BLaER1 (cell line): ENCODE results near the gene CDK6.

Experiments
- H3K27ac ChIP-seq: shearing (Covaris generic); formaldehyde crosslinking; 2 replicates; pipeline ENCODE4 v1.8.1; 2022
- H3K27me3 ChIP-seq: shearing (Covaris generic); formaldehyde crosslinking; 2 replicates; pipeline ENCODE4 v1.8.1; 2022
- H3K36me3 ChIP-seq: shearing (Covaris generic); formaldehyde crosslinking; 2 replicates; pipeline ENCODE4 v1.8.1; 2022
- H3K4me1 ChIP-seq: shearing (Covaris generic); formaldehyde crosslinking; 2 replicates; pipeline ENCODE4 v1.8.1; 2022
- H3K4me2 ChIP-seq: shearing (Covaris generic); formaldehyde crosslinking; 2 replicates; pipeline ENCODE4 v1.8.1; 2022
- H3K4me3 ChIP-seq: shearing (Covaris generic); formaldehyde crosslinking; 2 replicates; pipeline ENCODE4 v1.8.1; 2022
- H3K9ac ChIP-seq: shearing (Covaris generic); formaldehyde crosslinking; 2 replicates; pipeline ENCODE4 v1.8.1; 2022
- H3K9me3 ChIP-seq: shearing (Covaris generic); formaldehyde crosslinking; 2 replicates; pipeline ENCODE4 v1.8.1; 2022
- H4K20me1 ChIP-seq: shearing (Covaris generic); formaldehyde crosslinking; 2 replicates; pipeline ENCODE4 v1.8.1; 2022
- Cebpa-rat ChIP-seq: shearing (Covaris generic); IDR thresholded peaks from 2 replicates; pipeline ENCODE4 v1.8.1; 2022

CDK6 gene

GRCh38 chr7:92584953-92585352 is 251.4 kb downstream of the CDK6 start:
- no peak overlapping the region for H3K4me3 ChIP-seq
- H3K4me2 ChIP-seq: no peak overlapping the region
- peaks cover 5% of the 10 kb centered on the region; the same call in 1 of the 2 replicates for H3K9me3 ChIP-seq
- no peaks in the 10 kb centered on the region for H3K27me3 ChIP-seq
- H3K36me3 ChIP-seq: peaks cover 38% of the 10 kb centered on the region
- no peak overlapping the region for H3K27ac ChIP-seq
- no peak for TF ChIP-seq Cebpa-rat
- H3K9ac ChIP-seq: no peak overlapping the region
- H4K20me1 ChIP-seq: peaks cover 100% of the 10 kb centered on the region
- peaks cover 31% of the 10 kb centered on the region for H3K4me1 ChIP-seq

GRCh38 chr7:92582948-92583347 is 253.4 kb downstream of the CDK6 start:
- H3K27ac ChIP-seq: no peak overlapping the region
- no peak overlapping the region for H3K4me2 ChIP-seq
- H3K4me1 ChIP-seq: peaks cover 17% of the 10 kb centered on the region
- no peak for TF ChIP-seq Cebpa-rat
- H3K9ac ChIP-seq: no peak overlapping the region
- peaks cover 56% of the 10 kb centered on the region for H3K36me3 ChIP-seq
- H4K20me1 ChIP-seq: peaks cover 100% of the 10 kb centered on the region
- H3K27me3 ChIP-seq: no peaks in the 10 kb centered on the region
- H3K9me3 ChIP-seq: peaks cover 5% of the 10 kb centered on the region; the same call in 1 of the 2 replicates
- no peak overlapping the region for H3K4me3 ChIP-seq

DNA sequence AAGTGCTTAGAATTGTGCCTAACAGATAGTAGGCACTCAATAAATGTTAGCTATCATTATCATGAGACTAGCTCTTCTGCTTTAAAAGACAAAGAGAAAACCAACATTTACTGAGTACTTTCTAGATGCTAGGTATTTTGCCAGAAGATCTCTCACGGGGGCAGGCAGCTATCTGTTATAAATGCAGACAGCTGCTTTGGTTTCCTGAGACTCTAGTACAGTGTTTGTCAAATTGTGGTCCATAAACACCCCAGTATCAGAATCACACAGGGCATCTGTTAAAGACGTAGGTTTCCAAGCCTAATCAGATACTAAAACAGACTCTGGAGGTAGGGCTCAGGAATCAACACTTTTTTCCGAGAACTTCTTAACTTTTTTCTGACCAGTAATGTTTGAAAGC is 260.1 kb downstream of the CDK6 start:
- Histone ChIP-seq H3K9ac (no peak overlapping the region), H3K27me3 (no peaks in the 10 kb centered on the region), H3K36me3 (peaks cover 86% of the 10 kb centered on the region), H3K27ac (no peak overlapping the region), H4K20me1 (peaks cover 49% of the 10 kb centered on the region), H3K9me3 (no peaks in the 10 kb centered on the region), H3K4me3 (no peak overlapping the region), H3K4me2 (no peak overlapping the region), H3K4me1 (no peaks in the 10 kb centered on the region)
- TF ChIP-seq Cebpa-rat: no peak

DNA sequence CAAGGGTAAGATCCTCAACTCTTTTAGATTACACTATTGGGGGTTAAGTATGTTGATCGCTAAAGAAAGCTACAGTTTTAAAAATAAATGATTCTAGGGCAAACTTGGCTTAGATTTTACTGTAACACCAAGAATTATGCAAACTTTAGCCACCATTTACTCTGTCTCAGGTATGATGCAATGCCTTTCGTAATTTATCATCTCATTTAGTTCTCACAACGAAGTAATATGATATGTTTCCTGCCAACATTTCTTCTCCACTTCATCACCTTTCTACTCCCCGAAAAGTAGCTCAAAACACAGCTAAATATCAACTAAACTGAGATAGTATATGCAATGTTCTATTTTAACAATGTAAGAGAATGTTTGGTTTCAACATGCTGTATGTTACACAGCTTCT is 267.2 kb downstream of the CDK6 start:
- H3K27ac ChIP-seq: no peak overlapping the region
- H3K9me3 ChIP-seq: no peaks in the 10 kb centered on the region
- H3K9ac ChIP-seq: no peak overlapping the region
- H3K27me3 ChIP-seq: no peaks in the 10 kb centered on the region
- H3K4me2 ChIP-seq: no peak overlapping the region
- H3K4me3 ChIP-seq: no peak overlapping the region
- TF ChIP-seq Cebpa-rat: no peak
- H3K36me3 ChIP-seq: peaks cover 80% of the 10 kb centered on the region
- H3K4me1 ChIP-seq: no peaks in the 10 kb centered on the region
- H4K20me1 ChIP-seq: peaks cover 26% of the 10 kb centered on the region; the same call in 1 of the 2 replicates

- Histone ChIP-seq H3K4me1 (no peaks in the 10 kb centered on the region), H3K27me3 (no peaks in the 10 kb centered on the region), H3K4me2 (no peak overlapping the region), H4K20me1 (peaks cover 25% of the 10 kb centered on the region; the same call in 1 of the 2 replicates), H3K27ac (no peak overlapping the region), H3K9me3 (no peaks in the 10 kb centered on the region), H3K4me3 (no peak overlapping the region), H3K9ac (no peak overlapping the region), H3K36me3 (peaks cover 82% of the 10 kb centered on the region)
- no peak for TF ChIP-seq Cebpa-rat
These were observed 268.9 kb downstream of the CDK6 start for GRCh38 chr7:92567460-92567859.

DNA sequence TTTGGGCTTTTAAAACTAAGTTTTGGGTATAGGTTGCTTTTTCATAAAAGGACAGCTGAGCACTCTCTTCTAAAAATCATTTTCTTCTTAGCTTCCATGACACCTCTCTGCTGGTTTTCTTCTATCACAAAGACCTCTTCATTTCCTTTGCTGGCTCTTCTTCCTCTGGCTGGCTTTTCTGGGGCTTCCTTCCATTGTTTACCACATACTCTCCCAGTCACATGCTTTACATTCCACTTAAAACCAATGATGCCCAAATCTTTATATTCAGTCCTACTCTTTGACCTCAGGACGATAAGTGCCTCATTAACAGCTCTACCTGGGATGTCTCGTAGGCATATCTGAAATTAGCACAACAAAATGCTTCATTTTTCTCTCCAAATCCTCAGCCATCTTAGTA is 273.0 kb downstream of the CDK6 start:
- Histone ChIP-seq H3K27ac (no peak overlapping the region), H3K4me1 (no peaks in the 10 kb centered on the region), H3K9ac (no peak overlapping the region), H3K4me3 (no peak overlapping the region), H4K20me1 (peaks cover 15% of the 10 kb centered on the region; the same call in 1 of the 2 replicates), H3K9me3 (no peaks in the 10 kb centered on the region), H3K27me3 (no peaks in the 10 kb centered on the region), H3K36me3 (peaks cover 79% of the 10 kb centered on the region), H3K4me2 (no peak overlapping the region)
- TF ChIP-seq Cebpa-rat: no peak

GRCh38 chr7:92560602-92561001 is 275.8 kb downstream of the CDK6 start:
- Histone ChIP-seq H3K27me3 (no peaks in the 10 kb centered on the region), H3K36me3 (peaks cover 64% of the 10 kb centered on the region)
- no peak for TF ChIP-seq Cebpa-rat

DNA sequence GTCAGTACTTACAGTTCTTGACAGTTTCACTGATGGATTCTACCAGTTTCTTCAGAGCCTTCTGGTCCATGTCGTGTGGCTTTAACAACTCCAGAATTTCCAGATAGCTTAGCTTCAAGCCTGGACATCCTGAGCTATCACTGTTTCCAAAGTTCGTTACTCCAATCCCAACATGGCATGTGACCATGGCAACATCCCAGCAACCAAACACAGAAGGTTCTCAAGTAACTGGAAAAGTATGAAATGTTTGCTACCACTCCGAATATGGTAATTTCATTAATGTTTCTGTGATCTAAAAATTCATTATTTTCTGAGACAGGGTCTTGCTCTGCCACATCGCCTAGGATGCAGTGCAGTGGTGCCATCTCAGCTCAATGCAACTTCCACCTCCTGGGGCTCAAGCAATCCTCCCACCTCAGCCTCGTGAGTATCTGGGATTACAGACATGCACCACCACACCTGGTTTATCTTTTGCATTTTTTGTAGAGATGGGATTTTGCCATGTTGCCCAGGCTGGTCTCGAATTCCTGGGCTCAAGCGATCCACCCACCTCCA is 278.5 kb downstream of the CDK6 start:
- no peak overlapping the region for H3K9ac ChIP-seq
- no peak overlapping the region for H3K27ac ChIP-seq
- peaks cover 42% of the 10 kb centered on the region for H3K36me3 ChIP-seq
- no peaks in the 10 kb centered on the region for H3K4me1 ChIP-seq
- no peaks in the 10 kb centered on the region for H4K20me1 ChIP-seq
- no peak for TF ChIP-seq Cebpa-rat
- no peaks in the 10 kb centered on the region for H3K27me3 ChIP-seq
- no peak overlapping the region for H3K4me2 ChIP-seq
- H3K9me3 ChIP-seq: no peaks in the 10 kb centered on the region
- no peak overlapping the region for H3K4me3 ChIP-seq

More at GRCh38 chr7:92560602-92561001, 275.8 kb downstream of the CDK6 start:
- H4K20me1 ChIP-seq: no peaks in the 10 kb centered on the region
- no peak overlapping the region for H3K4me3 ChIP-seq
- H3K27ac ChIP-seq: no peak overlapping the region
- no peak overlapping the region for H3K4me2 ChIP-seq
- no peaks in the 10 kb centered on the region for H3K9me3 ChIP-seq
- H3K4me1 ChIP-seq: no peaks in the 10 kb centered on the region
- H3K9ac ChIP-seq: no peak overlapping the region

DNA sequence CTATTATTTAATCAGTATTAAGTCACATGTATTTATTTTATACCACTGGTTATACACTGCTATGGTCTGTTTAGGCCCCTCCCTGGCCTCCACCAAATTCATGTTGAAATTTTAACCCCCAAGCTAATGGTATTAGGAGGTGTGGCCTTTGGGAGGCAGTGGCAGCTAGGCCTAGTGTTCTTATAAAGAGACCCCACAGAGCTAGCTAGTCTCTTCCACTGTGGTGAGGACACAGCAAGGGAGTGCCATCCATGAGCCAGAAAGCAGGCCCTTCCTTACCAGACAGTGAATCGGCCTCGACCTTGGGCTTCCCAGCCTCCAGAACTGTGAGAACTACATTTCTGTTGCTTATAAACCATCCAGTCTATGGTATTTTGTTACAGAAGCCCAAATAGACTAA is 279.1 kb downstream of the CDK6 start:
- Histone ChIP-seq H3K9me3 (no peaks in the 10 kb centered on the region), H3K9ac (no peak overlapping the region), H3K27me3 (no peaks in the 10 kb centered on the region), H3K4me3 (no peak overlapping the region), H4K20me1 (no peaks in the 10 kb centered on the region), H3K36me3 (peaks cover 38% of the 10 kb centered on the region), H3K4me2 (no peak overlapping the region), H3K27ac (no peak overlapping the region), H3K4me1 (no peaks in the 10 kb centered on the region)
- TF ChIP-seq Cebpa-rat: no peak
